GM12875 (cell line): ENCODE measurements around the gene MRFAP1L1.
"Not testable (repeated sequence)": the region's sequence is repeated elsewhere in the genome, so short reads cannot be mapped to it uniquely, and the experiment has no call there.

Experiments
- H3K4me3 ChIP-seq: one replicate; pipeline ENCODE4 v1.5.1; 2011; ENCODE audit warnings: low read depth, low read length, control low read depth
- CTCF ChIP-seq: IDR thresholded peaks from 2 replicates; pipeline ENCODE4 v1.5.1; 2011; ENCODE audit warnings: low read depth, mild to moderate bottlenecking, control low read depth, inconsistent platforms, low read length, moderate library complexity, borderline replicate concordance; ENCODE audit not compliant: insufficient read depth

Gene MRFAP1L1

GRCh38 chr4:6709230-6710114 is at the start of gene MRFAP1L1:
MRFAP1L1 (minus strand) TSS chr4:6709865; CDS start chr4:6709629, 236 bp downstream.
- no peak for TF ChIP-seq CTCF
- peak within 1 kb of the TSS; percentile 62 for H3K4me3 ChIP-seq

- TF ChIP-seq CTCF, result no peak
- H3K4me3 ChIP-seq, result no peak overlapping the region
Measured at GRCh38 chr4:6758728-6759127, 49.1 kb upstream of the MRFAP1L1 start.

- H3K4me3 ChIP-seq, result not testable (repeated sequence)
Measured at GRCh38 chr4:6756345-6756744, 46.7 kb upstream of the MRFAP1L1 start.

GRCh38 chr4:6755088-6755753 is 45.6 kb upstream of the MRFAP1L1 start:
- TF ChIP-seq CTCF, result no peak
- no peak overlapping the region for H3K4me3 ChIP-seq

GRCh38 chr4:6754481-6755087 is 44.9 kb upstream of the MRFAP1L1 start:
- TF ChIP-seq CTCF, result no peak
- H3K4me3 ChIP-seq, result no peak overlapping the region

- H3K4me3 ChIP-seq, result no peak overlapping the region
- no peak for TF ChIP-seq CTCF
Measured at GRCh38 chr4:6753891-6754290, 44.2 kb upstream of the MRFAP1L1 start.

- no peak overlapping the region for H3K4me3 ChIP-seq
- no peak for TF ChIP-seq CTCF
Measured at GRCh38 chr4:6753103-6753560, 43.5 kb upstream of the MRFAP1L1 start.
